HepG2 (cell line): ENCODE results near the gene PIAS1. TPM values are rescaled to one million over a fixed set of nuclear protein-coding genes. Genes with fewer than 3 reads are reported as not detected.
A peak's percentile ranks its signal among the peaks of the same experiment; 100 is the strongest.

Experiments used
- DMAP1 ChIP-seq: IDR thresholded peaks from 2 replicates; pipeline ENCODE4 v1.6.1; 2016
- HNF4A ChIP-seq: sonication (generic); formaldehyde crosslinking; IDR thresholded peaks from 2 replicates; pipeline ENCODE4 v1.4.0; 2020; ENCODE audit warnings: missing genetic modification reagents
- JARID2 ChIP-seq: sonication (generic); formaldehyde crosslinking; IDR thresholded peaks from 2 replicates; pipeline ENCODE4 v1.8.1; 2023; ENCODE audit warnings: missing genetic modification reagents, inconsistent platforms; ENCODE audit not compliant: insufficient replicate concordance
- JDP2 ChIP-seq: sonication (generic); formaldehyde crosslinking; IDR thresholded peaks from 2 replicates; pipeline ENCODE4 v1.8.1; 2022; ENCODE audit warnings: missing genetic modification reagents, borderline replicate concordance
- NRL ChIP-seq: sonication (generic); formaldehyde crosslinking; IDR thresholded peaks from 2 replicates; pipeline ENCODE4 v1.5.0; 2020; ENCODE audit warnings: missing genetic modification reagents, mild to moderate bottlenecking, moderate library complexity, borderline replicate concordance
- POGZ ChIP-seq: sonication (generic); formaldehyde crosslinking; IDR thresholded peaks from 2 replicates; pipeline ENCODE4 v1.4.0; 2020; ENCODE audit warnings: mild to moderate bottlenecking, missing genetic modification reagents
- SMAD1 ChIP-seq: sonication (generic); formaldehyde crosslinking; IDR thresholded peaks from 2 replicates; pipeline ENCODE4 v1.4.0; 2020; ENCODE audit warnings: missing genetic modification reagents, low read depth, mild to moderate bottlenecking, borderline replicate concordance
- TBL1XR1 ChIP-seq: fragments of 150-350 bp; IDR thresholded peaks from 2 replicates; pipeline ENCODE4 v1.6.1; 2014; ENCODE audit warnings: borderline replicate concordance, low read length; ENCODE audit not compliant: partially characterized antibody
- ZNF230 ChIP-seq: sonication (generic); formaldehyde crosslinking; IDR thresholded peaks from 2 replicates; pipeline ENCODE4 v1.4.0; 2020; ENCODE audit warnings: mild to moderate bottlenecking, missing genetic modification reagents
- ZNF235 ChIP-seq: sonication (generic); formaldehyde crosslinking; IDR thresholded peaks from 2 replicates; pipeline ENCODE4 v1.8.1; 2023; ENCODE audit warnings: mild to moderate bottlenecking, missing genetic modification reagents, borderline replicate concordance
- ZNF335 ChIP-seq: sonication (generic); formaldehyde crosslinking; IDR thresholded peaks from 2 replicates; pipeline ENCODE4 v1.4.0; 2020; ENCODE audit warnings: missing genetic modification reagents
- ZNF713 ChIP-seq: sonication (generic); formaldehyde crosslinking; IDR thresholded peaks from 2 replicates; pipeline ENCODE4 v1.4.0; 2020; ENCODE audit warnings: mild to moderate bottlenecking, missing genetic modification reagents
- ZNF780A ChIP-seq: sonication (generic); formaldehyde crosslinking; IDR thresholded peaks from 2 replicates; pipeline ENCODE4 v1.8.0; 2022; ENCODE audit warnings: mild to moderate bottlenecking, missing genetic modification reagents, moderate library complexity
- ZSCAN22 ChIP-seq: sonication (generic); formaldehyde crosslinking; IDR thresholded peaks from 2 replicates; pipeline ENCODE4 v1.4.0; 2020; ENCODE audit warnings: mild to moderate bottlenecking, missing genetic modification reagents
- ZZZ3 ChIP-seq: sonication (generic); formaldehyde crosslinking; IDR thresholded peaks from 2 replicates; pipeline ENCODE4 v1.4.0; 2020; ENCODE audit warnings: missing genetic modification reagents, mild to moderate bottlenecking, borderline replicate concordance
- polyA plus RNA-seq, 8 experiments: library from polyadenylated mRNA; depleted of rRNA in 3 of 8; stranded (reverse) in 7 of 8; unstranded in 1 of 8; fragments of >200 nt; fragmentation: Illumina TruSeq in 4 of 8; extraction: Trizol in 4 of 8; gene quantifications; 2 replicates each; pipeline versions ENCODE4 v1.2.1 to v1.2.3, GENCODE V29; 2011 to 2016; ENCODE audit warnings: low read depth in 4 of 8, missing spikeins in 1 of 8, mixed read lengths in 1 of 8; ENCODE audit not compliant: insufficient read depth in 1 of 8
- total RNA-seq, 5 experiments: library from RNA; depleted of rRNA; stranded (reverse); fragments of >200 nt; fragmentation: Illumina TruSeq; extraction: Trizol; gene quantifications; 2 replicates each; pipeline ENCODE4 v1.2.3, GENCODE V29; 2016; ENCODE audit warnings: low read depth in 1 of 5
- TF ChIP-seq, protein P1 (sequence below): sonication (generic); formaldehyde crosslinking; IDR thresholded peaks from 2 replicates; pipeline ENCODE4 v1.4.0; 2020; ENCODE audit warnings: low read depth, missing genetic modification reagents
- TF ChIP-seq, protein P2 (sequence below): conservative IDR thresholded peaks from 2 replicates; pipeline ENCODE4 v1.6.1; 2018; ENCODE audit warnings: missing genetic modification reagents
- TF ChIP-seq, protein P3 (sequence below): sonication (generic); formaldehyde crosslinking; IDR thresholded peaks from 2 replicates; pipeline ENCODE4 v1.5.1; 2020; ENCODE audit warnings: missing genetic modification reagents, mild to moderate bottlenecking, borderline replicate concordance
- TF ChIP-seq, protein P4 (sequence below): IDR thresholded peaks from 2 replicates; pipeline ENCODE4 v1.6.1; 2016

The PIAS1 gene
- total and polyA plus RNA-seq, 2 of the 13 experiments (the other 11 are each of a cell fraction or from before 2014, with no cell fraction given): 20.7 to 33.7 TPM

DNA sequence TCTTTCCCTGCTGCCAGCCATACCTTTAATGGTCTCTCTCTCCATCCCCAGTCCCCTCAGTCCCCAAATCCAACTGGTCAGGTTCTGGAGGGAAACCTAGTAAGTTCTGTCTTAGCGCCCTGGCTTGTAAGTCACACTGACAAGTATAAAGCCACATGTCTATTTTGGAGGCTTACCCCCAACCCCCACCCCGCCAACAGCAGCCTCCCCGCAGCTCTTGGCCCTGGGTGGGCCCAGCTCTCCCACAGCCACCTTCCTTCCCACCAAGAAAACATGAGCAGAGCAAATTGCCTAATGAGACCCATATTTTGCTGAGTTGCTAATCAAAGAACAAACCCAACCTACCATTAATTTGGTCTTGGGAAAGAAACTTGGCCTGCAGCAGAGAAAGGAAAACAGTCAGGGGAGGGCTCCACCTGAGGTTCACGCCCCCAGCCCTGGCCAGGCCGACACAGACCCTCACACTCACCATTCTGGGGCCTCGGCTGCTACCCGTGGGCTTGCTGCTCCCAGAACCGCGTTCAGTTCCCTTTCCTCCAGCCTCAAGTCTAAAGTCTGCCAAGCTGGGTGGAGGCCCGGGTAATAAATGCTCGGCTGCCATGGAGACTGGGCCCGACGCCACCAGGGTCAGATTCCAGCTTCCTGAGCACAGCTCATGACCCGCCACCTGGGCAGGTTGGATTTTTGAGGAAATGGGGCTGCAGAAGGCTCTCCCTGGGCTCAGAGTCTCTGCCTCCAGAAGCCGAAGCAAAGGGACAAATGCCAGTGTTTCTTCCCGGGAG lies 150.9 kb downstream of the PIAS1 start, which contains the start of gene CALML4 (continued):
- TF ChIP-seq, protein P1, sequence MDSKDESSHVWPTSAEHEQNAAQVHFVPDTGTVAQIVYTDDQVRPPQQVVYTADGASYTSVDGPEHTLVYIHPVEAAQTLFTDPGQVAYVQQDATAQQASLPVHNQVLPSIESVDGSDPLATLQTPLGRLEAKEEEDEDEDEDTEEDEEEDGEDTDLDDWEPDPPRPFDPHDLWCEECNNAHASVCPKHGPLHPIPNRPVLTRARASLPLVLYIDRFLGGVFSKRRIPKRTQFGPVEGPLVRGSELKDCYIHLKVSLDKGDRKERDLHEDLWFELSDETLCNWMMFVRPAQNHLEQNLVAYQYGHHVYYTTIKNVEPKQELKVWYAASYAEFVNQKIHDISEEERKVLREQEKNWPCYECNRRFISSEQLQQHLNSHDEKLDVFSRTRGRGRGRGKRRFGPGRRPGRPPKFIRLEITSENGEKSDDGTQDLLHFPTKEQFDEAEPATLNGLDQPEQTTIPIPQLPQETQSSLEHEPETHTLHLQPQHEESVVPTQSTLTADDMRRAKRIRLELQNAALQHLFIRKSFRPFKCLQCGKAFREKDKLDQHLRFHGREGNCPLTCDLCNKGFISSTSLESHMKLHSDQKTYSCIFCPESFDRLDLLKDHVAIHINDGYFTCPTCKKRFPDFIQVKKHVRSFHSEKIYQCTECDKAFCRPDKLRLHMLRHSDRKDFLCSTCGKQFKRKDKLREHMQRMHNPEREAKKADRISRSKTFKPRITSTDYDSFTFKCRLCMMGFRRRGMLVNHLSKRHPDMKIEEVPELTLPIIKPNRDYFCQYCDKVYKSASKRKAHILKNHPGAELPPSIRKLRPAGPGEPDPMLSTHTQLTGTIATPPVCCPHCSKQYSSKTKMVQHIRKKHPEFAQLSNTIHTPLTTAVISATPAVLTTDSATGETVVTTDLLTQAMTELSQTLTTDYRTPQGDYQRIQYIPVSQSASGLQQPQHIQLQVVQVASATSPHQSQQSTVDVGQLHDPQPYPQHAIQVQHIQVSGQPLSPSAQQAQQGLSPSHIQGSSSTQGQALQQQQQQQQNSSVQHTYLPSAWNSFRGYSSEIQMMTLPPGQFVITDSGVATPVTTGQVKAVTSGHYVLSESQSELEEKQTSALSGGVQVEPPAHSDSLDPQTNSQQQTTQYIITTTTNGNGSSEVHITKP (CRISPR knock-in tag): no peak
- TF ChIP-seq ZSCAN22 (CRISPR knock-in tag) (no peak), TBL1XR1 (no peak), ZNF235 (no peak), JDP2 (CRISPR knock-in tag) (no peak), POGZ (CRISPR knock-in tag) (no peak), HNF4A (CRISPR knock-in tag) (peak; percentile 78), ZNF230 (CRISPR knock-in tag) (peak; percentile 49; the same call in 1 of the 2 replicates), ZNF335 (CRISPR knock-in tag) (no peak), NRL (CRISPR knock-in tag) (no peak), ZZZ3 (no peak), DMAP1 (CRISPR knock-in tag) (no peak), ZNF713 (CRISPR knock-in tag) (no peak), ZNF780A (CRISPR knock-in tag) (no peak), JARID2 (CRISPR knock-in tag) (no peak), SMAD1 (CRISPR knock-in tag) (no peak)
- TF ChIP-seq, protein P2, sequence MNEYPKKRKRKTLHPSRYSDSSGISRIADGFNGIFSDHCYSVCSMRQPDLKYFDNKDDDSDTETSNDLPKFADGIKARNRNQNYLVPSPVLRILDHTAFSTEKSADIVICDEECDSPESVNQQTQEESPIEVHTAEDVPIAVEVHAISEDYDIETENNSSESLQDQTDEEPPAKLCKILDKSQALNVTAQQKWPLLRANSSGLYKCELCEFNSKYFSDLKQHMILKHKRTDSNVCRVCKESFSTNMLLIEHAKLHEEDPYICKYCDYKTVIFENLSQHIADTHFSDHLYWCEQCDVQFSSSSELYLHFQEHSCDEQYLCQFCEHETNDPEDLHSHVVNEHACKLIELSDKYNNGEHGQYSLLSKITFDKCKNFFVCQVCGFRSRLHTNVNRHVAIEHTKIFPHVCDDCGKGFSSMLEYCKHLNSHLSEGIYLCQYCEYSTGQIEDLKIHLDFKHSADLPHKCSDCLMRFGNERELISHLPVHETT: no peak
- TF ChIP-seq, protein P3, sequence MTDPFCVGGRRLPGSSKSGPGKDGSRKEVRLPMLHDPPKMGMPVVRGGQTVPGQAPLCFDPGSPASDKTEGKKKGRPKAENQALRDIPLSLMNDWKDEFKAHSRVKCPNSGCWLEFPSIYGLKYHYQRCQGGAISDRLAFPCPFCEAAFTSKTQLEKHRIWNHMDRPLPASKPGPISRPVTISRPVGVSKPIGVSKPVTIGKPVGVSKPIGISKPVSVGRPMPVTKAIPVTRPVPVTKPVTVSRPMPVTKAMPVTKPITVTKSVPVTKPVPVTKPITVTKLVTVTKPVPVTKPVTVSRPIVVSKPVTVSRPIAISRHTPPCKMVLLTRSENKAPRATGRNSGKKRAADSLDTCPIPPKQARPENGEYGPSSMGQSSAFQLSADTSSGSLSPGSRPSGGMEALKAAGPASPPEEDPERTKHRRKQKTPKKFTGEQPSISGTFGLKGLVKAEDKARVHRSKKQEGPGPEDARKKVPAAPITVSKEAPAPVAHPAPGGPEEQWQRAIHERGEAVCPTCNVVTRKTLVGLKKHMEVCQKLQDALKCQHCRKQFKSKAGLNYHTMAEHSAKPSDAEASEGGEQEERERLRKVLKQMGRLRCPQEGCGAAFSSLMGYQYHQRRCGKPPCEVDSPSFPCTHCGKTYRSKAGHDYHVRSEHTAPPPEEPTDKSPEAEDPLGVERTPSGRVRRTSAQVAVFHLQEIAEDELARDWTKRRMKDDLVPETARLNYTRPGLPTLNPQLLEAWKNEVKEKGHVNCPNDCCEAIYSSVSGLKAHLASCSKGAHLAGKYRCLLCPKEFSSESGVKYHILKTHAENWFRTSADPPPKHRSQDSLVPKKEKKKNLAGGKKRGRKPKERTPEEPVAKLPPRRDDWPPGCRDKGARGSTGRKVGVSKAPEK (CRISPR knock-in tag): no peak
- TF ChIP-seq, protein P4, sequence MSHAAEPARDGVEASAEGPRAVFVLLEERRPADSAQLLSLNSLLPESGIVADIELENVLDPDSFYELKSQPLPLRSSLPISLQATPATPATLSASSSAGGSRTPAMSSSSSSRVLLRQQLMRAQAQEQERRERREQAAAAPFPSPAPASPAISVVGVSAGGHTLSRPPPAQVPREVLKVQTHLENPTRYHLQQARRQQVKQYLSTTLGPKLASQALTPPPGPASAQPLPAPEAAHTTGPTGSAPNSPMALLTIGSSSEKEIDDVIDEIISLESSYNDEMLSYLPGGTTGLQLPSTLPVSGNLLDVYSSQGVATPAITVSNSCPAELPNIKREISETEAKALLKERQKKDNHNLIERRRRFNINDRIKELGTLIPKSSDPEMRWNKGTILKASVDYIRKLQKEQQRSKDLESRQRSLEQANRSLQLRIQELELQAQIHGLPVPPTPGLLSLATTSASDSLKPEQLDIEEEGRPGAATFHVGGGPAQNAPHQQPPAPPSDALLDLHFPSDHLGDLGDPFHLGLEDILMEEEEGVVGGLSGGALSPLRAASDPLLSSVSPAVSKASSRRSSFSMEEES (CRISPR knock-in tag): no peak
